ENCODE data around the gene CDC42. TPM values are rescaled to one million over a fixed set of nuclear protein-coding genes. Genes with fewer than 3 reads are reported as not detected.
"Not testable (repeated sequence)": the region's sequence is repeated elsewhere in the genome, so short reads cannot be mapped to it uniquely, and the experiment has no call there.

CDC42 gene
- total RNA-seq, 4 donors from 2014 or later: 120 to 187 (median 171) TPM

- 79 to 82% methylated on average over 2 of the region's 2 CpGs for WGBS, 2 donors
- Histone ChIP-seq H3K4me3 (no peak overlapping the region), H3K9me3 (no peaks in the 10 kb centered on the region), H3K27ac (no peak overlapping the region), H3K36me3 (peaks cover 0 to 49% (median 5%) of the 10 kb centered on the region in 3 donors), H3K27me3 (no peaks in the 10 kb centered on the region), H3K4me1 (peaks cover 0 to 80% (median 14%) of the 10 kb centered on the region in 4 donors)
- TF ChIP-seq, protein P1, sequence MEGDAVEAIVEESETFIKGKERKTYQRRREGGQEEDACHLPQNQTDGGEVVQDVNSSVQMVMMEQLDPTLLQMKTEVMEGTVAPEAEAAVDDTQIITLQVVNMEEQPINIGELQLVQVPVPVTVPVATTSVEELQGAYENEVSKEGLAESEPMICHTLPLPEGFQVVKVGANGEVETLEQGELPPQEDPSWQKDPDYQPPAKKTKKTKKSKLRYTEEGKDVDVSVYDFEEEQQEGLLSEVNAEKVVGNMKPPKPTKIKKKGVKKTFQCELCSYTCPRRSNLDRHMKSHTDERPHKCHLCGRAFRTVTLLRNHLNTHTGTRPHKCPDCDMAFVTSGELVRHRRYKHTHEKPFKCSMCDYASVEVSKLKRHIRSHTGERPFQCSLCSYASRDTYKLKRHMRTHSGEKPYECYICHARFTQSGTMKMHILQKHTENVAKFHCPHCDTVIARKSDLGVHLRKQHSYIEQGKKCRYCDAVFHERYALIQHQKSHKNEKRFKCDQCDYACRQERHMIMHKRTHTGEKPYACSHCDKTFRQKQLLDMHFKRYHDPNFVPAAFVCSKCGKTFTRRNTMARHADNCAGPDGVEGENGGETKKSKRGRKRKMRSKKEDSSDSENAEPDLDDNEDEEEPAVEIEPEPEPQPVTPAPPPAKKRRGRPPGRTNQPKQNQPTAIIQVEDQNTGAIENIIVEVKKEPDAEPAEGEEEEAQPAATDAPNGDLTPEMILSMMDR (IDR thresholded peaks at IDR 0.05): no peak
- TF ChIP-seq EP300 (IDR thresholded peaks at IDR 0.05): no peak
- no peak for TF ChIP-seq POLR2A (IDR thresholded peaks at IDR 0.05)
- no peak for DNase-seq (ENCODE audit: low spot score in 2 of 2)
Measured at GRCh38 chr1:22080191-22080590, 27.7 kb downstream of the CDC42 start.

GRCh38 chr1:22088331-22088730 lies 35.8 kb downstream of the CDC42 start:
- 37 to 44% methylated on average over 2 of the region's 2 CpGs for WGBS, 2 donors
- Histone ChIP-seq H3K9me3 (no peaks in the 10 kb centered on the region), H3K4me1 (peaks cover 0 to 76% (median 37%) of the 10 kb centered on the region in 4 donors), H3K27ac (no peak overlapping the region), H3K36me3 (peaks cover 0 to 35% (median 7%) of the 10 kb centered on the region in 3 donors), H3K4me3 (no peak overlapping the region), H3K27me3 (no peaks in the 10 kb centered on the region)
- no peak for TF ChIP-seq POLR2A (IDR thresholded peaks at IDR 0.05)
- TF ChIP-seq, protein P1 (IDR thresholded peaks at IDR 0.05): no peak
- no peak for TF ChIP-seq EP300 (IDR thresholded peaks at IDR 0.05)
- no peak for DNase-seq (ENCODE audit: low spot score in 2 of 2)

GRCh38 chr1:22089134-22089571 lies 36.6 kb downstream of the CDC42 start:
- DNase-seq (ENCODE audit: low spot score in 2 of 2): no peak
- Histone ChIP-seq H3K4me1 (peaks cover 0 to 70% (median 37%) of the 10 kb centered on the region in 4 donors), H3K36me3 (peaks cover 0 to 38% (median 7%) of the 10 kb centered on the region in 3 donors), H3K27ac (peak overlapping the region in 1 of 4 donors; percentile 23), H3K4me3 (no peak overlapping the region), H3K27me3 (no peaks in the 10 kb centered on the region), H3K9me3 (no peaks in the 10 kb centered on the region)
- WGBS, 2 donors: 45 to 55% methylated on average over 3 of the region's 3 CpGs
- TF ChIP-seq POLR2A (IDR thresholded peaks at IDR 0.05): no peak
- TF ChIP-seq EP300 (IDR thresholded peaks at IDR 0.05): no peak
- TF ChIP-seq, protein P1 (IDR thresholded peaks at IDR 0.05): no peak

- H3K4me3 ChIP-seq: no peak overlapping the region
- WGBS, 2 donors: 15 to 17% methylated on average over 6 of the region's 6 CpGs
Measured at GRCh38 chr1:22089787-22090186, 37.3 kb downstream of the CDC42 start.

DNA sequence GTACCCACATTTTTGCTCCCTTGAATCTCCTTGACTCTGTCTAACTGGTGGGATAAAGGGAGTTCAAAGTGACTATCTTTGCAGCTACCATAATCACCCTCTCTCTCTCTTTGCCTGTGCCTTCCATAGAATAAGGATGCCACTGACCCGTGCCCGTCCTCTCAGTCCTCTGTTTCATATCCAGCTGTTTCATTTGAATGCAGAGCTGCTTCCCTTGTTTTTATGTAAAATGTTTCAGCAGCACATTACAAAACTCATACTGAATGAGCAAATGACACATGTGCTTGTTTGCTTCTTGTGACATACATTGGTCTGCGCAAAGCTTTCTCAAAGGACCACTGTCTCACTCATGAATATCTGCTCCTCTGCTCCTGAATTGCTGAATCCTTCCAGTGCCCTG lies 38.4 kb downstream of the CDC42 start:
- Histone ChIP-seq H3K27me3 (no peaks in the 10 kb centered on the region), H3K4me1 (peaks cover 0 to 68% (median 37%) of the 10 kb centered on the region in 4 donors), H3K27ac (peak overlapping the region in 1 of 4 donors; percentile 37), H3K9me3 (no peaks in the 10 kb centered on the region), H3K36me3 (peaks cover 0 to 41% (median 7%) of the 10 kb centered on the region in 3 donors), H3K4me3 (no peak overlapping the region)
- TF ChIP-seq POLR2A (IDR thresholded peaks at IDR 0.05): no peak
- no peak for TF ChIP-seq EP300 (IDR thresholded peaks at IDR 0.05)
- TF ChIP-seq, protein P1 (IDR thresholded peaks at IDR 0.05): no peak
- WGBS, 2 donors: 34 to 45% methylated on average over 3 of the region's 3 CpGs
- no peak for DNase-seq (ENCODE audit: low spot score in 2 of 2)

More at GRCh38 chr1:22089787-22090186, 37.3 kb downstream of the CDC42 start:
- peaks cover 0 to 41% (median 7%) of the 10 kb centered on the region in 3 donors for H3K36me3 ChIP-seq
- no peaks in the 10 kb centered on the region for H3K9me3 ChIP-seq
- peak overlapping the region in 1 of 4 donors; percentile 38 for H3K27ac ChIP-seq
- no peak for TF ChIP-seq POLR2A (IDR thresholded peaks at IDR 0.05)
- TF ChIP-seq EP300 (IDR thresholded peaks at IDR 0.05): no peak
- TF ChIP-seq, protein P1 (IDR thresholded peaks at IDR 0.05): no peak
- DNase-seq (ENCODE audit: low spot score in 2 of 2): no peak
- H3K4me1 ChIP-seq: peaks cover 0 to 70% (median 37%) of the 10 kb centered on the region in 4 donors
- H3K27me3 ChIP-seq: no peaks in the 10 kb centered on the region

DNA sequence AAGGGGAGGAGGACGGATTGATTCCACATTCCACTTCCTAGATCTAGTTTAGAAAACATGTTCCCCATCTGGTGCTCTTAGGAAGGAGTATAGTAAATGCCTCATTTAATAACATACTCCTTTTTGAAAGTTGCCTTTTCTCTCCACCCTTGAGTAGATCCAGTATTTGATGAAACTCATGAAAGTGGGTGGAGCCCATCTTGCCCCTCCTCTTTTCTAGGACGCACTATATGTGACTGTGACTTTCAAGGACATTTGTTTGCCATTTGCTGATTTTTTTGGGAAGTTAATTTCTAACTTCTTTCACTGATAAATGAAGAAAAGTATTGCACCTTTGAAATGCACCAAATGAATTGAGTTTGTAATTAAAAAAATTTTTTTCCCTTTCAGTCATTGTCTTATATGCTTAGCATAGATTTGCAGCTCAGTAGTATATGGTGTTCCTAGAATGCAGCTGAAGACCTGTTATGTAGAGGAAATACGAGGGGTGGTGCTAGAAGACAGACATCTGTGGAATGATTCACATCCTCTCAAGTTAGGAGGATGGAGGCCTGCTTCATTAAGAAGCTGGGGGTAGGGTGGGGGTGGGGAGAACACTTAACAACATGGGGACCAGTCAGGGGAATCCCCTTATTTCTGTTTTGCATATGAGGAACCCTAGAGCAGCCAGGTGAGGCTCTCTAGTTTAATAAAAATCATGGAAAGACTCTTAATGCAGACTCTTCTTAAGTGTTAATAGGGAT lies 39.7 kb downstream of the CDC42 start:
- H3K27ac ChIP-seq; H3K4me3 ChIP-seq; H3K9me3 ChIP-seq; H3K27me3 ChIP-seq; DNase-seq (ENCODE audit: low spot score in 2 of 2): not testable (repeated sequence)
- peaks cover 0 to 41% (median 6%) of the 10 kb centered on the region in 3 donors for H3K36me3 ChIP-seq
- 45 to 54% methylated on average over 3 of the region's 3 CpGs for WGBS, 2 donors
- peaks cover 0 to 56% (median 37%) of the 10 kb centered on the region in 4 donors for H3K4me1 ChIP-seq
